H9 (cell line): ENCODE results near the gene ZNF783. TPM values are rescaled to one million over a fixed set of nuclear protein-coding genes. Genes with fewer than 3 reads are reported as not detected.

ENCODE experiments used
- DNase-seq: peaks from one replicate; pipeline ENCODE4 v3.0.0-alpha.2; 2017
- H2AFZ ChIP-seq: one replicate; pipeline ENCODE4 v1.6.1; 2013; ENCODE audit warnings: mild to moderate bottlenecking, low read length, control low read depth, moderate library complexity
- H2AK5ac ChIP-seq: 2 replicates; pipeline ENCODE4 v1.6.1; 2013; ENCODE audit warnings: low read length, control low read depth, mixed read lengths; ENCODE audit not compliant: insufficient read length
- H2BK120ac ChIP-seq: one replicate; pipeline ENCODE4 v1.6.1; 2013; ENCODE audit warnings: low read depth, mild to moderate bottlenecking, low read length, control low read depth, inconsistent platforms; ENCODE audit not compliant: poor library complexity, severe bottlenecking
- H2BK12ac ChIP-seq: 2 replicates; pipeline ENCODE4 v1.6.1; 2013; ENCODE audit warnings: low read length, control low read depth, mixed read lengths, low read depth; ENCODE audit not compliant: insufficient read length
- H2BK15ac ChIP-seq: 2 replicates; pipeline ENCODE4 v1.6.1; 2013; ENCODE audit warnings: low read depth, low read length, control low read depth
- H2BK20ac ChIP-seq: one replicate; pipeline ENCODE4 v1.6.1; 2013; ENCODE audit warnings: low read depth, mild to moderate bottlenecking, low read length, control low read depth, inconsistent platforms; ENCODE audit not compliant: poor library complexity, severe bottlenecking
- H2BK5ac ChIP-seq: 2 replicates; pipeline ENCODE4 v1.6.1; 2013; ENCODE audit warnings: low read length, control low read depth, mixed read lengths; ENCODE audit not compliant: insufficient read length
- H3K14ac ChIP-seq: 2 replicates; pipeline ENCODE4 v1.6.1; 2013; ENCODE audit warnings: low read length, control low read depth; ENCODE audit not compliant: insufficient read depth
- H3K18ac ChIP-seq: 2 replicates; pipeline ENCODE4 v1.6.1; 2013; ENCODE audit warnings: low read depth, mild to moderate bottlenecking, mixed read lengths, low read length, control low read depth; ENCODE audit not compliant: insufficient read length
- H3K23ac ChIP-seq: 2 replicates; pipeline ENCODE4 v1.6.1; 2013; ENCODE audit warnings: low read length, control low read depth, mixed read lengths, low read depth; ENCODE audit not compliant: insufficient read length
- H3K23me2 ChIP-seq: 2 replicates; pipeline ENCODE4 v1.6.1; 2013; ENCODE audit warnings: low read depth, mild to moderate bottlenecking, mixed read lengths, low read length, control low read depth; ENCODE audit not compliant: insufficient read length, poor library complexity, severe bottlenecking
- H3K27ac ChIP-seq: 2 replicates; pipeline ENCODE4 v1.5.1; 2013; ENCODE audit warnings: low read length, control low read depth, mixed read lengths, low read depth; ENCODE audit not compliant: insufficient read length
- H3K27me3 ChIP-seq: 2 replicates; pipeline ENCODE4 v1.6.1; 2013; ENCODE audit warnings: low read length, control low read depth, inconsistent platforms; ENCODE audit not compliant: insufficient read depth
- H3K4ac ChIP-seq: 2 replicates; pipeline ENCODE4 v1.6.1; 2013; ENCODE audit warnings: low read depth, mild to moderate bottlenecking, control low read depth, inconsistent platforms, low read length, moderate library complexity
- H3K4me1 ChIP-seq: 2 replicates; pipeline ENCODE4 v1.6.1; 2013; ENCODE audit warnings: low read length, control low read depth, inconsistent platforms; ENCODE audit not compliant: insufficient read depth
- H3K4me2 ChIP-seq: 2 replicates; pipeline ENCODE4 v1.6.1; 2013; ENCODE audit warnings: low read length, control low read depth, mixed read lengths; ENCODE audit not compliant: insufficient read length, insufficient read depth
- H3K56ac ChIP-seq: 2 replicates; pipeline ENCODE4 v1.6.1; 2013; ENCODE audit warnings: low read depth, mild to moderate bottlenecking, mixed read lengths, low read length, control low read depth; ENCODE audit not compliant: insufficient read length
- H3K79me1 ChIP-seq: 2 replicates; pipeline ENCODE4 v1.6.1; 2013; ENCODE audit warnings: low read depth, mild to moderate bottlenecking, moderate library complexity, low read length, control low read depth, inconsistent platforms; ENCODE audit not compliant: insufficient read depth, poor library complexity, severe bottlenecking
- H3K79me2 ChIP-seq: 2 replicates; pipeline ENCODE4 v1.6.1; 2013; ENCODE audit warnings: low read length, control low read depth, inconsistent platforms; ENCODE audit not compliant: insufficient read depth
- H3K9ac ChIP-seq: 2 replicates; pipeline ENCODE4 v1.6.1; 2013; ENCODE audit warnings: low read length, control low read depth, mixed read lengths; ENCODE audit not compliant: insufficient read length; ENCODE audit errors: extremely low read depth
- H3K9me3 ChIP-seq: one replicate; pipeline ENCODE4 v1.6.1; 2013; ENCODE audit warnings: low read depth, low read length, inconsistent platforms; ENCODE audit not compliant: control insufficient read depth
- H3T11ph ChIP-seq: one replicate; pipeline ENCODE4 v1.6.1; 2013; ENCODE audit warnings: mild to moderate bottlenecking, low read length, control low read depth, inconsistent platforms
- H4K20me1 ChIP-seq: one replicate; pipeline ENCODE4 v1.6.1; 2013; ENCODE audit not compliant: control insufficient read depth, insufficient read length, insufficient read depth
- H4K5ac ChIP-seq: 2 replicates; pipeline ENCODE4 v1.6.1; 2013; ENCODE audit warnings: low read depth, mild to moderate bottlenecking, mixed read lengths, low read length, control low read depth; ENCODE audit not compliant: insufficient read length
- H4K8ac ChIP-seq: replicated peaks from 2 replicates; pipeline ENCODE4 v1.6.1; 2013; ENCODE audit warnings: low read length, control low read depth, mixed read lengths, low read depth; ENCODE audit not compliant: insufficient read length
- H4K91ac ChIP-seq: 2 replicates; pipeline ENCODE4 v1.6.1; 2013; ENCODE audit warnings: low read depth, mild to moderate bottlenecking, moderate library complexity, mixed read lengths, low read length, control low read depth; ENCODE audit not compliant: insufficient read length
- H3K27ac Mint-ChIP-seq, 3 experiments: 2 replicates in 2 of 3; 3 replicates in 1 of 3; pipeline ENCODE4 v1.8.0; 2020 to 2021; ENCODE audit warnings: mixed read lengths in 3 of 3, mild to moderate bottlenecking in 1 of 3, moderate library complexity in 1 of 3
- H3K27me3 Mint-ChIP-seq: 2 replicates; pipeline ENCODE4 v1.8.0; 2021; ENCODE audit warnings: low read depth, mild to moderate bottlenecking, moderate library complexity, mixed read lengths
- H3K36me3 Mint-ChIP-seq, 3 experiments: 2 replicates in 2 of 3; 3 replicates in 1 of 3; pipeline ENCODE4 v1.8.0; 2020 to 2021; ENCODE audit warnings: low read depth in 3 of 3, mixed read lengths in 3 of 3; ENCODE audit not compliant: insufficient read depth in 1 of 3
- H3K4me1 Mint-ChIP-seq, 2 experiments: 2 replicates each; pipeline ENCODE4 v1.8.0; 2020; ENCODE audit warnings: mixed read lengths in 2 of 2
- H3K4me3 Mint-ChIP-seq, 2 experiments: 2 replicates in 1 of 2; 3 replicates in 1 of 2; pipeline ENCODE4 v1.8.0; 2020 to 2021; ENCODE audit warnings: mild to moderate bottlenecking in 2 of 2, mixed read lengths in 2 of 2, moderate library complexity in 1 of 2
- H3K9me3 Mint-ChIP-seq, 2 experiments: 2 replicates in 1 of 2; 3 replicates in 1 of 2; pipeline ENCODE4 v1.8.0; 2020; ENCODE audit warnings: mild to moderate bottlenecking in 2 of 2, mixed read lengths in 2 of 2, moderate library complexity in 1 of 2
- WGBS: extraction: QIAGEN DNeasy Blood & Tissue Kit; methylation state at CpG from one replicate; pipeline ENCODE4 v1.1.7; 2013; ENCODE audit warnings: missing lambda C conversion rate, low lambda C conversion rate, mixed read lengths; ENCODE audit not compliant: insufficient read length; ENCODE audit errors: extremely low coverage; 5-methylcytosine and 5-hydroxymethylcytosine counted together
- total RNA-seq: library from RNA; stranded (reverse); gene quantifications from 2 replicates; pipeline ENCODE4 v1.2.1, GENCODE V29; 2021
- TF ChIP-seq, protein P1 (sequence below): fragments of 200-600 bp; sonication (generic); conservative IDR thresholded peaks from 3 replicates; pipeline ENCODE4 v1.8.0; 2021; ENCODE audit warnings: antibody characterized with exemption, mild to moderate bottlenecking

ZNF783 gene
- total RNA-seq, 1 experiment from 2014 or later = 13.6 TPM

GRCh38 chr7:149218469-149219420 is 43.3 kb upstream of the ZNF783 start:
- Histone ChIP-seq H3K4me2 (no peak overlapping the region), H3K4me1 (no peaks in the 10 kb centered on the region), H3K14ac (no peak overlapping the region), H3K27ac (no peak overlapping the region), H2BK20ac (no peak overlapping the region), H3K23ac (no peak overlapping the region), H3K56ac (no peak overlapping the region), H2BK120ac (no peak overlapping the region), H3T11ph (no peak overlapping the region), H3K79me2 (no peaks in the 10 kb centered on the region; the same call in 1 of the 2 replicates), H3K23me2 (no peaks in the 10 kb centered on the region), H2AFZ (no peak overlapping the region), H3K9ac (no peak overlapping the region), H4K20me1 (no peaks in the 10 kb centered on the region), H4K91ac (no peak overlapping the region), H2BK5ac (no peak overlapping the region), H3K18ac (no peak overlapping the region), H3K27me3 (no peaks in the 10 kb centered on the region), H3K4ac (no peak overlapping the region), H2BK12ac (no peak overlapping the region), H3K9me3 (no peaks in the 10 kb centered on the region), H4K5ac (no peak overlapping the region), H4K8ac (no peak overlapping the region), H2AK5ac (no peak overlapping the region), H3K79me1 (no peaks in the 10 kb centered on the region), H2BK15ac (no peak overlapping the region)
- no peaks in the 10 kb centered on the region for H3K27me3 Mint-ChIP-seq
- no peak for DNase-seq
- no peaks in the 10 kb centered on the region for H3K9me3 Mint-ChIP-seq
- H3K36me3 Mint-ChIP-seq = peaks cover 39 to 85% (median 70%) of the 10 kb centered on the region in 3 experiments
- TF ChIP-seq, protein P1, sequence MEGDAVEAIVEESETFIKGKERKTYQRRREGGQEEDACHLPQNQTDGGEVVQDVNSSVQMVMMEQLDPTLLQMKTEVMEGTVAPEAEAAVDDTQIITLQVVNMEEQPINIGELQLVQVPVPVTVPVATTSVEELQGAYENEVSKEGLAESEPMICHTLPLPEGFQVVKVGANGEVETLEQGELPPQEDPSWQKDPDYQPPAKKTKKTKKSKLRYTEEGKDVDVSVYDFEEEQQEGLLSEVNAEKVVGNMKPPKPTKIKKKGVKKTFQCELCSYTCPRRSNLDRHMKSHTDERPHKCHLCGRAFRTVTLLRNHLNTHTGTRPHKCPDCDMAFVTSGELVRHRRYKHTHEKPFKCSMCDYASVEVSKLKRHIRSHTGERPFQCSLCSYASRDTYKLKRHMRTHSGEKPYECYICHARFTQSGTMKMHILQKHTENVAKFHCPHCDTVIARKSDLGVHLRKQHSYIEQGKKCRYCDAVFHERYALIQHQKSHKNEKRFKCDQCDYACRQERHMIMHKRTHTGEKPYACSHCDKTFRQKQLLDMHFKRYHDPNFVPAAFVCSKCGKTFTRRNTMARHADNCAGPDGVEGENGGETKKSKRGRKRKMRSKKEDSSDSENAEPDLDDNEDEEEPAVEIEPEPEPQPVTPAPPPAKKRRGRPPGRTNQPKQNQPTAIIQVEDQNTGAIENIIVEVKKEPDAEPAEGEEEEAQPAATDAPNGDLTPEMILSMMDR = no peak
- peak overlapping the region; percentile 35 to 81 (median 68); a peak in 6 of 7 replicates for H3K27ac Mint-ChIP-seq
- WGBS = no CpG with 5 or more reads among the region's 10 CpGs
- no peak overlapping the region for H3K4me3 Mint-ChIP-seq
- H3K4me1 Mint-ChIP-seq = peaks cover 18 to 19% of the 10 kb centered on the region in 2 experiments
